ENCODE data around the gene WDR20.

The WDR20 gene

DNA sequence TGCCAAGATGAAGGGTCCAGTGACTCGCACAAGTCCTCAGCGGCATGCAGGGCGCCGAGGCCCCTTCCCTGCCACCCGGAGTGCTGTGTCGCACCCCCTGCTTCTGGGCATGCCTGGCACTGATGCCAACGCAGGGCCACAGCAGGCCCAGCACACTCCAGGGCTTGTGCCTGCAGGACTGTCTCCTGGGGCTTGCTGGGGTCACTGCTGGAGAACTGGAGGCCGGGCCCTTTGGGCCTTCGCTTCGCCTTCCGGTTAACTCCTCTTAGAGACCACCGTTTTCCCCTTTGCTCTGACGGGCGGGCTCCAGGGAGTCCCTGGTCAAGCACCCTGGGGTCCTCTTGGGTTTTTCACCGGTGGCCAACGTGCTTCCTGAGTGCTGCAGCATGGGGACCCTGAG lies 79.6 kb downstream of the WDR20 start:
- no peak for DNase-seq

DNA sequence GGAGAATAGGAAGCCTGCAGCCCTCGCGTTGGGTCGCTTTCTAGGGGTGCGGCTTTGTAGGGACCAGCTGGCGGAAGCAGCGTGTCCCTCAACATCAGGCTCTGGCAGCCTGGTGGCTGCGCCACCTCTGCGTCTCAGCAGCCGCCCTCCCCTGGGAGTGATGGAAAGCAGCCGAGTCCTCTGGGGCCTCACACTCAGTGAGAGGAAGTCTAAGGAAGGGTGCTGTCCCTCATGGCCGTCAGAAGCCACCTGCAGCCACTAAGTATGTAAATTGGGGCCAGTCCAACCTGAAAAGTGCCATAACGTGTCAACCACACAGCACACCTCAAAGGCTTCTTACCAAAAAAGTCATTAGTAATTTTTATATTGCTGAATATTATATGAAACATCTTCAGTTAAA lies 80.3 kb downstream of the WDR20 start:
- no peak for DNase-seq

- DNase-seq, result no peak
Measured at GRCh38 chr14:102221026-102221425, 81.3 kb downstream of the WDR20 start.

DNA sequence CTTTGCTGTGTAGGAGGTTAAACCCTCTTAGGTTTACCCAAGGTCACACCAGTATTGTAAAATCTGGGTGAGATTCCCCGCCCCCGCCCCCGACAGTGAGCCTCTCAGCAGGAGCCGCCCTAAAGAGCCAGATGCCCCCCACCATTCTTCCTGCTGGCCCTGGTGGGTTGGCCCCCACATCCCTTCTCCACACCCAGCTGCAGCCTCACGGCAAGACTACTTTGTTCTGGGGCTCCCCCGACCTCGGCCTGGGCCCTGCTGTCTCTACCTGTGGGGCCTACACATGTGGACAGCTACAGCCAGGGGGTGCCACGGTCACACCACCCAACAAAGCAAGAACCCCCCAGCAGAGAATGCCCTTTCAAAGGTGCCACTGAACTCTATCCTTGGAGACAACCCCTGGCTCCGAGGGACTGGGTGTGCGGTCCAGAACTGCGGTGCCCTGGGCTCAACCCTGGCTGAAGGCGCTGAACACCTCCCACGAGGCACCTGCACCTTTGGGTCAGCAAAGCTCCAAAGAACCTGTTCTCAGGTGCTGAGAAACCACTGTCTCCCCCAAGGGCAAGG lies 82.4 kb downstream of the WDR20 start:
- no peak for DNase-seq

DNA sequence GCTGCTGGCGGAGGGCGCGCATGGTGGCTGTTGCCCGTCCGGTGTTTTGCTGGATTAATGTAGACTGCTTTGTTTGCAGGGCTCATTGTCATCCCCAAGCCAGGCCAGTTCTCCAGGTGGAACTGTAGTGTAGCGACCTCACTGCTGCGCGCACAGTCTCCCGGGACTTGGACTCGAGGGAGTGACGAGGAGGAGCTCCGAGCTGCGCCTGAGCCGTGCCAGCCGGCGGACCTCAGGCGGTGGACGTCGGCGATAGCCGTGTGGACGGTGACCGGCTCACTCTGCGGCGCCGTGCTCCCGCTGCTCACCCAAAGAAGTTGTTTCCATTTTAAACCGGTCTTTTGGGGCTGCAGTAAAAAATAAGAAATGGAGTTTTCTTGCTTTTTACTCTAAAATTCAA lies 83.1 kb downstream of the WDR20 start:
- DNase-seq, result no peak

- DNase-seq, result no peak
Measured at GRCh38 chr14:102223682-102224081, 84.0 kb downstream of the WDR20 start.

GRCh38 chr14:102225386-102225785 lies 85.7 kb downstream of the WDR20 start:
- DNase-seq, result no peak

- DNase-seq, result no peak
Measured at GRCh38 chr14:102225936-102226335, 86.2 kb downstream of the WDR20 start.

DNA sequence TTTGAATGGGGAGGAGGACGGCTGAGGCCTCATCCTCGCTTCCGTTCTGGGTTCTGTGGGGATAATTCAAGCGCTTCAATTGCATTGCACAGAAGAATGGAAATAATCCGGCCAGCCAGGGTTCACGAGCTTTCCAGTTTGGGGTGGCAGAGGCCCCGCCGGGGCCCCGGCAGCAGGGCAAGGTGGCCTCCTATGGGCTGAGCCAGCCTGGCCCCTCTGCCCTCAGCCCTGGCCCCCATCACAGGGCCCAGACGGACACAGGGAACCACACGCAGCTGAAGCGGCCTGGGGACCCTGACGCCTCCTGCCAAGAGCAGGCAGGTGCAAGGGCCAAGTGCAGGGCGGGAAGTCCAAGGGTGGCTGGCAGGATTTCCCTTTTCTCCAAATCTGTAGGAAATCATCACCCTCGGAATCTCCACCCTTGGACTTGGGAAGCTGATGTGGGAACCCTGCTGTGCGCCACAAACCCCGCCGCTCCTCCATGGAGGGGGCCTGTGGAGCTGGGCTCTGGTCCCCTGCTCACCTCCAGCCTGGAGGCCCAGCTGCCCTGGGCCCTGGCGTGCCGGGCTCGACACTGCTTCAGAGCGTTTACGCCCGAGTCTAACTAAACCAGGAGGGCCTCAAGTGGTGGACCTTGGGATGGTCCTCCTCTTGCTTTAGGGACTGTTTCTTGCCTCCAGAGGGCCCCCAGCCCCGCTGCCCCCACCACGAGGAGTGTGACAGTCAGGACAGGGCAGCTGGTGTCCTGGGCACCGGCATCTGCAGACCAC lies 86.8 kb downstream of the WDR20 start:
- no peak for DNase-seq

- no peak for DNase-seq
Measured at GRCh38 chr14:102227184-102227964, 87.7 kb downstream of the WDR20 start.

DNA sequence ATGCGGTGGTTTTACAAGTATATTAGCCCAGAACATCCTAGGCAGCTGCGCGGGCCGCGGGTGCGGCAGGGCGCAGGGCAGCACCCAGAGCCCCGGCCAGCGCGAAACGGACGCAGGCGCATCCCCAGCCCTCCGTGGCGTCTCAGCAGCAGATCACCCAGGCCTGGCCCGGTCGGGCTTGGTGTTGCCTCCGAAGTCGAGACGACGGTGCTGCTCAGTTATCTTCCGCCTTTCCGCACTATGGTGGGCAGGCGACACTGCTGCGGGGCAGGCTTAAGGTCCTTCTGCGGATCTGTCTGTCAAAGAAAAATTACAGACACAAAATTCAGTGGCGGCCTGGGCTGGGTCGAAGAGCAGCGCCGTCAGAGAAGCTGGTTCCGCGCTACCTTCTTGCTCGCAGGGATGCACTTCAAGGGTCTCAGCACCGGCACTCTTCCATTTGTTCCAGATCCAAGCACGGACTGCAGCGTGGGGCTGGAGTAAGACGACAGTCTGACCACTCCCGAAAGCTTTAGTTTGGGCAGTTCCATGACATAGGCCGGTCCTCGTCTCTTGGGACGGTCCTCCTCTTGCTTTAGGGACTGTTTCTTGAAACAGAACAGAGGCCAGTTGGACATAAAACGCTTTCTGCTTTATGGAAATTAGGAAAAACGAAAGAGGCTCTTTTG lies 89.5 kb downstream of the WDR20 start:
- DNase-seq, result no peak

DNA sequence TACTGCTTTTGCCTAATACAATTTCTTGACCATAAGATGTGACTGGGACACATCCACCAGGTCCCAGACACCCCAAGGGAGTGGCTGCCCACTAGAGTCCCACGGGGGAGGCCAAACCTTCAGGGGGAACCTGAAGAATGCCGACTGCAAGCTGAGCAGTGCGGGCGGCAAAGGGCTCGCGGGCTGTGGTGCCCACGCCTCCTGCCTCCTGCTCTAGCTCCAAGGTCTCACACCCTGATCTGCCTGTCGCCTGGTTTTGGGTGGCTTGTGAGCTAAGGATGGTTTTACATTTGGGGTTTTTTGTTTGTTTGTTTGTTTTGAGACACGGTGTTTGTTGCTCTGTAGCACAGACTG lies 90.0 kb downstream of the WDR20 start:
- DNase-seq, result no peak

- DNase-seq, result no peak
Measured at GRCh38 chr14:102230481-102231210, 90.9 kb downstream of the WDR20 start.

- no peak for DNase-seq
Measured at GRCh38 chr14:102231476-102232347, 92.0 kb downstream of the WDR20 start.

DNA sequence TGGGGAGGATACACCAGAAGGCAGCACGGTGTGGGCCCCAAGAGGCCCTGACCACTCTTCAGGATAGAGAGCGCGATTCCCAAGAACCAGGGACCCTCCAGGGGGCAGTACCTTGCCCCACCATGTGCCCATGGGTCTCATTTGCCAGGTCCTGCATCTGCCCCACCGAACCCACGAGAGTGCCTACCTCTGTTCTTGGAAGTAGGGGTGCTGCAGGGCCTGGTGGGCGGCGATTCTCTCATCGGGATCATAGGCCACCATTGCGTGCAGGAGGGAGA lies 92.6 kb downstream of the WDR20 start:
- DNase-seq, result no peak

DNA sequence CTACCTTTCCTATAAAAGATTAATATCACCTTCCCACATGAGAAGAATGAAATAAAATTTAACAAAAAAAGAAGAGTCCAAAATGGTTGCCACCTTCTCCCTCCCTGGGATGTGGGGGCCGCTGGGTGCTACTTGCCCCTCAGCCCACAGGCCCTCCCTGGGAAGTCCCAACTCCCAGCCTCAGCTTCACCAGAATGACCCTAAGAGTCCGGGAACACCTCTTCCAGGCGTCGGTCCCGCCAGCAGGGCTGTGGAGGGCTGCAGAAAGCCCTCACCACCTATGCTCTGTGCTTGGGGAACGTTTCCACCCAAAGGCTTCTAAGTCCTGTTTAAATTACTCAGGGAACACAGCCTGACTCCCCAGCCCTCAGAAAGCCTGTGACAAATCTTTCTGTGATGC lies 93.4 kb downstream of the WDR20 start:
- DNase-seq, result no peak

DNA sequence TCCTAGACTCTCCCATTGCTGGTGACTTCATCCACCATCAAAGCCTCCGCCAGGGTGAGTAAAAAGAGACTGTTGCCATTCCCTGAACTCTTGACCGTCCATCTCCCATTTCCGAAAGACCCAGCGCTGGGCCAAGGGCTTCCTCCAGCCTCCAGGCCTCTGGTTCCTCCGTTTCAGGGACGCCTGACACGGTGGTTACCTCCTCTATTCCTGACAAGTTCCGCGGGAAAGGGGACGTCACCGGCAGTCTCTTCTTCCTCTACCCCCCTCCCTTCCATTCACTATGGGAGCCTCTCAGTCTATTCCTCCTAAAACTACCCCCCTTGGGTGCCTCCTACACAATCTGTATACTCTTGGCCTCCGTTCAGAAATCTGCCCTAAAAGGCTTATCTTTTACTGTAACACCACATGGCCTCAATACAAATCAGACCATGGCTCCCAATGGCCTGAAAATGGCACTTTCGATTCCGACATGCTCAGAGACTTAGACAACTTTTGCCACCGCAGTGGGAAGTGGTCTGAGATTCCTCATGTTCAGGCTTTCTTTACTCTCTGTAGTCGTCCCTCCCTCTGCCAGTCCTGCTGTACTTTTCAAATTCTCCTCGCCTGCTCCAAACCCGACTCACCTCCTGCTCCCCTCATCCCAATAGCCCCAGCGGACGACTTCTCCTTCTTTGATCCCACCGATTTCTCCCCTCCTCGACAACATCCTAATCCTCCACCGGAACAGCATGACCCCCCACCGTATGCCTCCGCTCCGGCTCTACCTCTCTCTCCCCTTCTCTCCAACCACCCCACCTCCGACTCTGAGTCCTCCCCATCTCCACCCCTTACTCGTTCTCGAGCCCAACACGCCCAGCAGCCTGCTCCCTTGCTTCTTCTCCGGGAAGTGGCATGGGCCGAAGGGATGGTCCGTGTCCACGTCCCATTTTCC lies 94.9 kb downstream of the WDR20 start:
- no peak for DNase-seq

GRCh38 chr14:102235275-102235897 lies 95.7 kb downstream of the WDR20 start:
- DNase-seq, result peak; percentile 40

GRCh38 chr14:102236026-102236425 lies 96.3 kb downstream of the WDR20 start:
- DNase-seq, result no peak

- no peak for DNase-seq
Measured at GRCh38 chr14:102238131-102238530, 98.4 kb downstream of the WDR20 start.
